B cell (primary cell): ENCODE data around the gene BET1L.

Experiments used
- CTCF ChIP-seq: fragments of 200-600 bp; IDR thresholded peaks from one replicate; pipeline ENCODE4 v1.8.0; 2022; ENCODE audit warnings: antibody characterized with exemption, mild to moderate bottlenecking
- EZH2 ChIP-seq: IDR thresholded peaks from 2 replicates; pipeline ENCODE4 v1.6.1; 2012; ENCODE audit warnings: borderline replicate concordance, low read depth, mild to moderate bottlenecking, moderate library complexity, low read length; ENCODE audit not compliant: insufficient read depth, poor library complexity, severe bottlenecking

- TF ChIP-seq CTCF (no peak), EZH2 (no peak)
These were observed 532 bp downstream of the BET1L start for GRCh38 chr11:206526-207207.
